Thyroid gland (tissue), 4 donors: ENCODE results near the gene EXD2.
"Not testable (repeated sequence)": the region's sequence is repeated elsewhere in the genome, so short reads cannot be mapped to it uniquely, and the experiment has no call there.

Experiments
- POLR2A ChIP-seq, 2 donors: fragments of 450-650 bp; IDR thresholded peaks; one replicate each; pipeline ENCODE4 v1.6.1; 2017; ENCODE audit warnings: antibody characterized with exemption in 2 of 2, mild to moderate bottlenecking in 2 of 2, moderate library complexity in 1 of 2
- TF ChIP-seq, protein P1 (sequence below), 6 experiments: fragments of 200-600 bp in 3 of 6; fragments of 450-650 bp in 3 of 6; sonication (generic) in 3 of 6; IDR thresholded peaks; one replicate each; pipeline ENCODE4 v1.5.1; 2016 to 2019; ENCODE audit warnings: antibody characterized with exemption in 6 of 6, mild to moderate bottlenecking in 2 of 6, inconsistent platforms in 1 of 6, moderate library complexity in 1 of 6

DNA sequence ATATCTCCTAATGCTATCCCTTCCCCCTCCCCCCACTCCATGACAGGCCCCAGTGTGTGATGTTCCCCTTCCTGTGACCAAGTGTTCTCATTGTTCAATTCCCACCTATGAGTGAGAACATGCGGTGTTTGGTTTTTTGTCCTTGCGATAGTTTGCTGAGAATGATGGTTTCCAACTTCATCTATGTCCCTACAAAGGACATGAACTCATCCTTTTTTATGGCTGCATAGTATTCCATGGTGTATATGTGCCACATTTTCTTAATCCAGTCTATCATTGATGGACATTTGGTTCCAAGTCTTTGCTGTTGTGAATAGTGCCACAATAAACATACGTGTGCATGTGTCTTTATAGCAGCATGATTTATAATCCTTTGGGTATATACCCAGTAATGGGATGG is 26.4 kb downstream of the EXD2 start:
- TF ChIP-seq, protein P1, sequence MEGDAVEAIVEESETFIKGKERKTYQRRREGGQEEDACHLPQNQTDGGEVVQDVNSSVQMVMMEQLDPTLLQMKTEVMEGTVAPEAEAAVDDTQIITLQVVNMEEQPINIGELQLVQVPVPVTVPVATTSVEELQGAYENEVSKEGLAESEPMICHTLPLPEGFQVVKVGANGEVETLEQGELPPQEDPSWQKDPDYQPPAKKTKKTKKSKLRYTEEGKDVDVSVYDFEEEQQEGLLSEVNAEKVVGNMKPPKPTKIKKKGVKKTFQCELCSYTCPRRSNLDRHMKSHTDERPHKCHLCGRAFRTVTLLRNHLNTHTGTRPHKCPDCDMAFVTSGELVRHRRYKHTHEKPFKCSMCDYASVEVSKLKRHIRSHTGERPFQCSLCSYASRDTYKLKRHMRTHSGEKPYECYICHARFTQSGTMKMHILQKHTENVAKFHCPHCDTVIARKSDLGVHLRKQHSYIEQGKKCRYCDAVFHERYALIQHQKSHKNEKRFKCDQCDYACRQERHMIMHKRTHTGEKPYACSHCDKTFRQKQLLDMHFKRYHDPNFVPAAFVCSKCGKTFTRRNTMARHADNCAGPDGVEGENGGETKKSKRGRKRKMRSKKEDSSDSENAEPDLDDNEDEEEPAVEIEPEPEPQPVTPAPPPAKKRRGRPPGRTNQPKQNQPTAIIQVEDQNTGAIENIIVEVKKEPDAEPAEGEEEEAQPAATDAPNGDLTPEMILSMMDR (IDR thresholded peaks at IDR 0.05) = not testable (repeated sequence)
- not testable (repeated sequence) for TF ChIP-seq POLR2A (IDR thresholded peaks at IDR 0.05)
